22Rv1 (cell line): ENCODE results near the gene CCDC60.

Source experiments
- H3K27ac ChIP-seq: fragments of 450-650 bp; 2 replicates; pipeline ENCODE4 v1.5.1; 2017
- ZFX ChIP-seq: fragments of 450-650 bp; IDR thresholded peaks from 2 replicates; pipeline ENCODE4 v1.6.1; 2017; ENCODE audit warnings: antibody characterized with exemption, borderline replicate concordance
- TF ChIP-seq, protein P1 (sequence below): fragments of 450-650 bp; IDR thresholded peaks from 2 replicates; pipeline ENCODE4 v1.5.1; 2017; ENCODE audit warnings: mild to moderate bottlenecking

CCDC60 gene

DNA sequence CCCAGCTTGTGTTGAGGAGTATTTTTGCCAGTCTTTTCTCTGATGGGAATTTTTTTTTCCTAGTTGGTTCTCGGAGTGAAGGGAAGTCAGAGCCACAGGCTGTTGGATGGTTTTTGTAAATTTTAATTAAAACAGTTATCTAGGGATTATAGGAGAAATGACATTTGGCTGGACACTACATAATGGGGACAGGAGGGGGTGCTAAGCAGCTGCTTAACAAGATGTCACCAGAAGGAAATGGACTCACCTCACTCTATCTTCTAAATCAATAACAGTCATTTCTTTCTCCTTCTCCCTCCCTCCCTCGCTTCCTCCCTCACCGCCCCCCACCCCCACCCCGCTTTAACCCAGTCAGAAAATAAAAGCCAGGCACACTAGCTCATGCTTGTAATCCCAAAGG, 165.7 kb downstream of the CCDC60 start:
- no peak for TF ChIP-seq ZFX
- TF ChIP-seq, protein P1, sequence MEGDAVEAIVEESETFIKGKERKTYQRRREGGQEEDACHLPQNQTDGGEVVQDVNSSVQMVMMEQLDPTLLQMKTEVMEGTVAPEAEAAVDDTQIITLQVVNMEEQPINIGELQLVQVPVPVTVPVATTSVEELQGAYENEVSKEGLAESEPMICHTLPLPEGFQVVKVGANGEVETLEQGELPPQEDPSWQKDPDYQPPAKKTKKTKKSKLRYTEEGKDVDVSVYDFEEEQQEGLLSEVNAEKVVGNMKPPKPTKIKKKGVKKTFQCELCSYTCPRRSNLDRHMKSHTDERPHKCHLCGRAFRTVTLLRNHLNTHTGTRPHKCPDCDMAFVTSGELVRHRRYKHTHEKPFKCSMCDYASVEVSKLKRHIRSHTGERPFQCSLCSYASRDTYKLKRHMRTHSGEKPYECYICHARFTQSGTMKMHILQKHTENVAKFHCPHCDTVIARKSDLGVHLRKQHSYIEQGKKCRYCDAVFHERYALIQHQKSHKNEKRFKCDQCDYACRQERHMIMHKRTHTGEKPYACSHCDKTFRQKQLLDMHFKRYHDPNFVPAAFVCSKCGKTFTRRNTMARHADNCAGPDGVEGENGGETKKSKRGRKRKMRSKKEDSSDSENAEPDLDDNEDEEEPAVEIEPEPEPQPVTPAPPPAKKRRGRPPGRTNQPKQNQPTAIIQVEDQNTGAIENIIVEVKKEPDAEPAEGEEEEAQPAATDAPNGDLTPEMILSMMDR = peak; percentile 11; the same call in 1 of the 2 replicates
- H3K27ac ChIP-seq = no peak overlapping the region

DNA sequence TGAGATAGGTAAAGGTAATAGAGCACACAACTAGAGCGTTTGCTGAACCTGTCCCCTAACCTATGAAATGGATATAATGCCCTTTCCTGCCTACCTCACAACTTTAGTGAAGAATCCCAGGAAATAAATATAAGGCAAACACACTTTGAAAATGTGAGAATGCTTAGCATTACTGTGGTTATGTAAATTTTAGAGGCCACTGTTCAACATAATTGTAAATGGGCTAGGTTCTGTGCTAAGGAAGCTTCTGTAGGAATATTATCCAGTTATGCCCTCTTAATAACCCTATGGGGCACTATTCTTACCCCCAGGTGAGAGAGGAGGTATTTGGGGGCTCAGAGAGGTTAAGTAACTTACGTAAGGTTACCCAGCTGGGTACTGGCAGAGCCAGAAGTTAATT, 166.5 kb downstream of the CCDC60 start:
- H3K27ac ChIP-seq = no peak overlapping the region
- TF ChIP-seq, protein P1 = no peak
- TF ChIP-seq ZFX = no peak

GRCh38 chr12:119505001-119505400, 170.5 kb downstream of the CCDC60 start:
- H3K27ac ChIP-seq = no peak overlapping the region
- no peak for TF ChIP-seq ZFX
- TF ChIP-seq, protein P1 = no peak

- H3K27ac ChIP-seq = no peak overlapping the region
- TF ChIP-seq ZFX = no peak
- TF ChIP-seq, protein P1 = no peak
Observed at GRCh38 chr12:119512772-119513497, 178.4 kb downstream of the CCDC60 start.

DNA sequence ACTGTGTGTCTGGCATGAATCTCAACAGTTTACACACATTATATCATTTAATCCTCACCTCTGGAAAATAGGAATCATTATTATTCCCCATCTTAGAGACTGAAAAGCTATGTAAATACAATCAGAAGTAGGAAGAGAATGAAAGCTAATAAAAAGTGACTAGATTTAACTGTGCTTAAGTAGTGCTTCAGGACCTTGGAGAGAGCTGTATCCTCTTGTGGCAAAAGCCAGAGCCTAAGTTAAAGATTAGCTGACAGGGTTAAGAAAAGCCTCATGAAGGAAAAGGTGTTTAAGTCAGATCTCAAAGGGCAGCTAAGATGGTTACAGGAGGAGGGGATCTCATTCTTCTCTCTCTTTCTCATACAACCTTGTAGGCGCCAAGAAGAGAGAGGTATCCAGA, 193.7 kb downstream of the CCDC60 start:
- no peak overlapping the region for H3K27ac ChIP-seq
- TF ChIP-seq ZFX = no peak
- TF ChIP-seq, protein P1 = no peak

GRCh38 chr12:119540476-119540875, 205.9 kb downstream of the CCDC60 start:
- TF ChIP-seq ZFX = no peak
- TF ChIP-seq, protein P1 = no peak
- H3K27ac ChIP-seq = no peak overlapping the region

DNA sequence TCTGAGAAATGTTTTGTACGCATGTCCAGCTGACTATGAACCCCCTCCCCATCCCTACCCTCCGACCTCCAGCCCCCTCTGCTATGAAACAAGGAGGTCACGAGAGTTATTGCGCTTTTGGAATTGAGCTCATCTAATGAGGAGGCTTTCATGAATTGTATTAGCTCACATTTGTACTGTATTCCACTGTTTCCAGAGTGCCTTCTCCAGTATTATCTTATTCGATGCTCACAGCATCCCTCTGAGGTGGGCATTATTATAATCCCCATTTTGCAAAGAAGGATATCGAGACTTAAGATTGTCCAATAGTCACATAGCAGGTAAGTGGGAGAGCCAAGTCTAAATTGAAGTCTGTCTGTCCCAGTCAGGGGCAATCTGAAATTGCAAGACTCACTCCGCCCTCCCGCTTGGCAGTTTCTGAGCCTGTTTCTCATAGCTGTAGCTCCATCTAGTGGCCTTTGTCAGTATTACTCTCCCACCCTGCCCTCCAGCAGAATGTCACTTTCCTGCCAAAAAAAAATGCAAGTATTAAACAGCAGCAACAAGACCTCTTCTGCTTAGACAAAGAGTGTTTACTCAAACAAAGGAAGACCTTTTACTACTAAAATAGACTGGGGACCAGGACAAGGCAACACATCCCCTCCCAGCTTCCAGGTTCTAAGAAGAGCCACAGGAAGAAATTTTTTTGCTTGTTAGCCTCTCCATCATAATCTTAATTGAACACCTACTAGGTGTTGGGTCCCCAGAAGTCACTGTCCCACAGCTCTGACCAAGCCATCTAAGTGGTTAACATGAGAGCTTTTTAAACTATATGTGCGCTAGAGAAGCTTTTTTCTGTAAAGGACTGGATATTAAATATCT, 210.5 kb downstream of the CCDC60 start:
- no peak for TF ChIP-seq ZFX
- TF ChIP-seq, protein P1 = peak; percentile 94
- no peak overlapping the region for H3K27ac ChIP-seq
